Left cardiac atrium (tissue), 4 donors: ENCODE data around the gene FBXO41. TPM values are rescaled to one million over a fixed set of nuclear protein-coding genes. Genes with fewer than 3 reads are reported as not detected.
A peak's percentile ranks its signal among the peaks of the same experiment; 100 is the strongest.

Experiments
- ATAC-seq, 2 donors: fragments of 200-7000 bp; cut with Tn5 transposase; one replicate each; pipeline ENCODE4 v1.9.1; 2020; ENCODE audit warnings: mild to moderate bottlenecking in 2 of 2, moderate library complexity in 2 of 2
- DNase-seq: peaks from one replicate; pipeline ENCODE4 v3.0.0-alpha.2; 2020
- intact Hi-C, 2 donors: fragments of 100-400 bp; cut with DNase I; formaldehyde crosslinking; loops; one replicate each; pipeline versions ENCODE4 v1.14.1 to v1.15.1; 2022 to 2023
- total RNA-seq, 2 donors: library from RNA; stranded (reverse); fragmentation: NEBNext Ultra II Directional; extraction: Animal tissue kit (Norgen Biotek cat#: 25700); gene quantifications; one replicate each; pipeline ENCODE4 v1.2.1, GENCODE V29; 2021
- donor health status: DM: no; HTN: yes; CAD: no.
- donor health status: DM: no; HTN: yes; CAD: no; lungs with severe emphysema.
- donor health status: DM: yes; HTN: yes; CAD: no.
- donor health status: Dilated cardiomyopathy.

FBXO41 gene
- total RNA-seq, 2 donors from 2014 or later, result 2.0 to 2.3 TPM

DNA sequence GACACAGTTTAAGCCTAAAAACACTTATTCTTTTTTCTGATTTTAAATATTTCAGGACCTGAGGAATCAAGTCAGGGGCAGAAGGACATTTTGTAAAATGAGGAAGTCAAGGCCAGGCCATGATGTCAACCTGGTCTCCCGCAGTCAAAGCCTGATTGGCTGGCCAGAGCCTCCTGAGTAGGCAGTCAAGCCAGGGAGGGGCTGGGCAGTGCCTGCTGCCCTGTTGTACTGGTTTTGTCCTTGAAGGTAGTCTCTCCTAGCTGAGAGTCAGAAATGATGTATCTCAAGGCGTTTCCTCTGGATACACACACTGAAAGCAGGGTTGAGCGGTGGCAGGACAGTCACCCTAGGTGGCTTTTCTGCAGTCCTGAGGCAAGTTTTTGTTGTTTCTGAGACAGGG is 30.4 kb downstream of the FBXO41 start:
- intact Hi-C loops, result no loop called here
- DNase-seq (no peak), ATAC-seq (no peak)

DNA sequence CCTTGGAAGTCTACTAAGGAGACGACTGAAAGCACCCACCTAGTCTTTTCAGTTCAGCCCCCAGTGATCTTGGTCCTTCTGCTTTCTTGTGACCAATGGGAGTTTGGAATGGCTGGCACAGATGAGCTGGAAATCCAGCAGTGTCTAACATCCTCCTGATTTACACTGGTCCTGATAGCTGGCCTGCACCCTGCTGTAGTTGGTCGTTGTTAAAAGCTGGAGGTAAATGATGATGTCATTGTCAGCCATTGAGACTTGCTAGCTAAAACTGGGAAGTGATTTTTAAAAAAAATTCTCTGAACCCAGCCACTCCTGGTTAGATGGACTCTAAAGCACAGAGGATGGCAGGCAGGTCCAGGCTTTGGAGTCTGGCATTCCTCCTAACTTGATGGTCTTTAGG is 30.9 kb downstream of the FBXO41 start:
- intact Hi-C loops, result no loop called here
- DNase-seq, result no peak
- no peak for ATAC-seq

DNA sequence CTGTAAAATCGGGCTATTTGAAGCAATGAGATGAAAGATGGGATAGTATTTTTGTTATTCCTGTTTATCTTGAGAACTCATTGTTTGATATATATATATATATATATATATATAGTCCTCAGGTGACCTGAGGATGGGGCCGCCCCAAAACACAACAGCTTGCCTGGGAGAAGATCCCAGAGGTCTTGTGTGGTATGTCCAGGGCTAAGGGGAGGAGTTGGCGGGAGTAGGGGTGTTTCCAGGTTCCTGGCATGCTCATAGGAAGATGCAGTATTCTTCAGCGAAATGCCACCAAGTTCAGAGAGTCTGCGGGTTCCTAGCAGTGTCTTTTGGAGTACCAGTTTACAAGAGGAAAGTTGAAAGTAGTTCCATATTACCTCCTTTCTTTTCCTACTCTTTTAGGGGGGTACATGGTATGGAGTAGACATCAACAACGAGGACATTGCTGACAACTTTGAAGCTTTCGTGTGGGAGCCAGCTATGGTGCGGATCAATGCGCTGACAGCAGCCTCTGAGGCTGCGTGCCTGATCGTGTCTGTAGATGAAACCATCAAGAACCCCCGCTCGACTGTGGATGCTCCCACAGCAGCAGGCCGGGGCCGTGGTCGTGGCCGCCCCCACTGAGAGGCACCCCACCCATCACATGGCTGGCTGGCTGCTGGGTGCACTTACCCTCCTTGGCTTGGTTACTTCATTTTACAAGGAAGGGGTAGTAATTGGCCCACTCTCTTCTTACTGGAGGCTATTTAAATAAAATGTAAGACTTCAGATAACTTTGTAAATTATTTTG is 31.8 kb downstream of the FBXO41 start:
- no peak for ATAC-seq
- DNase-seq, result no peak
- intact Hi-C loops, result no loop called here

DNA sequence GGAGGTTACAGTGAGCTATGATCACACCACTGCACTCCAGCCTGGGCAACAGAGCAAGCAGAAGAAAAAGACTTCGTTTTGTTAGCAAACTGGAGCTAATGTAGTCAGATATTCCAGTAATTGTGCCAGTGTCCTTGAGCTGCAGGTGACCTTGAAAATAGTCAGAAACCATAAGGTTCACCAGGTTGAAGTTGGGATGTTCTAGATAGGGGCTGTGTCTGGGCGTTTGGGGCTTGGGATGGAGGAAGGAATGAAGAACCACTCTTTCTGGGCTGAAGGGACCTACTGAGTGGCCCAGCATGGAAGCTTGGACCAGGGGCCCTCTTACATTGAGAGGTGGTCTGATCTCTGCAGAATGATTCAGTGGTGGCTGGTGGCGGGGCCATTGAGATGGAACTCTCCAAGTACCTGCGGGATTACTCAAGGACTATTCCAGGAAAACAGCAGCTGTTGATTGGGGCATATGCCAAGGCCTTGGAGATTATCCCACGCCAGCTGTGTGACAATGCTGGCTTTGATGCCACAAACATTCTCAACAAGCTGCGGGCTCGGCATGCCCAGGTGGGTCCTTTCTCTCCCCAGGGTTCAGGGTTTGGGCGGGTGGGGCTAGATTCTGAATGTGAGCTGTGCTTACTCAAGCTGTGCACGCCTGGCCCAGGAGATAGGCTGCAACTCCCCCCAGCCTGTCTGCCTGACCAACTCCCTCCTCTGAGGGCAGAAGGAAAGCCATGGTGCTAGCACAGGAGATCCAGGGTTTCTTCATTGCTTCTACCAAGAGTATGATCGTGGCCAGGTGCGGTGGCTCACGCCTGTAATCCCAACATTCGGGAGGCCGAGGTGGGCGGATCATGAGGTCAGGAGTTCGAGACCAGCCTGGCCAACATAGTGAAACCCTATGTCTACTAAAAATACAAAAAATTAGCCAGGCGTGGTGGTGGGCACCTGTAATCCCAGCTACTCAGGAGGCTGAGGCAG is 33.1 kb downstream of the FBXO41 start:
- ATAC-seq, result no peak

DNA sequence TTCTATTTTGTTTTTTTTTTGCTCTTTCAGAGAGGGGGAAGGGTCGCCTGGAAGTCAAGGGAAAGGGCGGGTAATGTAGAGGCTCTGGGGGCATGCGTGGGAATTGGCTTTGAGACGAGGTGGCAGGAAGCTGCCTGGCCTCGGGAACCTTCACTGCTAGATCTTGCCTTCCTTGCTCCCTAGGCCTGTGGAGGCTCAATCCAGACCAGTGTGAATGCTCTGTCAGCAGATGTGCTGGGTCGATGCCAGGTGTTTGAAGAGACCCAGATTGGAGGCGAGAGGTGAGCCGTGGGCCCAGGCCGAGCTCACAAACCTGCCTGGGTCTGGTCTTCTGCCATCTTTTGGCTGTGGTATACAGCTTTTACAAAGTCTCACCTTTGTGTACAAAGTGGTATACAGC is 34.6 kb downstream of the FBXO41 start:
- no peak for DNase-seq
- intact Hi-C loops, result no loop called here
- no peak for ATAC-seq

More for the DNA sequence above, 33.1 kb downstream of the FBXO41 start:
- no peak for DNase-seq
- intact Hi-C loops, result no loop called here

GRCh38 chr2:73246850-73247249 is 37.4 kb downstream of the FBXO41 start:
- DNase-seq, result no peak
- intact Hi-C loops, result no loop called here
- no peak for ATAC-seq

- ATAC-seq, result no peak
- intact Hi-C loops, result no loop called here
- no peak for DNase-seq
Measured at GRCh38 chr2:73244580-73244979, 39.7 kb downstream of the FBXO41 start.

- intact Hi-C loops, result no loop called here
- no peak for DNase-seq
Measured at GRCh38 chr2:73243884-73244570, 40.3 kb downstream of the FBXO41 start.

GRCh38 chr2:73239776-73240175 is 44.5 kb downstream of the FBXO41 start:
- intact Hi-C loops, result no loop called here
- peak in 1 of 2 donors; percentile 6 for ATAC-seq
- DNase-seq, result no peak

More at GRCh38 chr2:73243884-73244570, 40.3 kb downstream of the FBXO41 start:
- ATAC-seq, result peak; percentile 54 to 63

DNA sequence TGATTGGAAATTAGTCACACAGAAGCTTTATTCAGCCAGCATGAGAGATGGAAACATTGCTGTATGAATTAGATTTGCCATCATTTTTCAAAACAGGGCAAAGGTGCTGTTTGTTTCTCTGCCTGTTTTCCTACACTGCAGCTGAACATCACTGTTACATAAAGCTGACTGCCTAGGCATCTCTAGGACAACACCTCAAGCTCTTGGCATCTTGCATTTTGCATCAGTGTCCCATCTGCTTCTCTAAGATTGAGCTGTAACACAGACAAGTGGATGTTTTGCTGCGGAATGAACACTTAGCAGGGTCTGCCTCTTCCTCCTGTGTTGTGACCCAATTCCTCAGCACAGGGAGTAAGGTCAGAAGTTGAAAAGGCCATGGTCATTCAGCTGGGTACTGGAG is 45.3 kb downstream of the FBXO41 start:
- intact Hi-C loops, result no loop called here
- no peak for ATAC-seq
- DNase-seq, result no peak

DNA sequence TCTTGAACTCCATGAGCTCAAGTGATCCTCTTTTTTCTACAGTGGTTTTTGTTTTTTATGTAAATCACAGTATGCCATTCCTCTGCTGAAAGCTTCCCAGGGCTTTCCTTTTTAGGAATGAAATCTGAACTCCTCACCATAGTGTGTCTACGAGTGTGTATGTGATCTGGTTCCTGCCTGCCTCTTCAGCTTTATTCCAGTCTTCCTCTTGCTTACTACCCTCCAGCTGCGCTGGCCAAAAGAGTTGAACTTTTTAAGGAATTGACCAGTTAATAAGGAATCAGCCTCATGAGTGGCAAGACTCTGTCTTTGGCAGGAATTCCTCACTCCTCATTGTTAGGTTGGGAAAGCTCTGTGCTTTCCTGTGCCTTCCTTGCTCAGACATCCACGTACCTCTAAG is 46.1 kb downstream of the FBXO41 start:
- intact Hi-C loops, result no loop called here
- no peak for ATAC-seq
- no peak for DNase-seq

DNA sequence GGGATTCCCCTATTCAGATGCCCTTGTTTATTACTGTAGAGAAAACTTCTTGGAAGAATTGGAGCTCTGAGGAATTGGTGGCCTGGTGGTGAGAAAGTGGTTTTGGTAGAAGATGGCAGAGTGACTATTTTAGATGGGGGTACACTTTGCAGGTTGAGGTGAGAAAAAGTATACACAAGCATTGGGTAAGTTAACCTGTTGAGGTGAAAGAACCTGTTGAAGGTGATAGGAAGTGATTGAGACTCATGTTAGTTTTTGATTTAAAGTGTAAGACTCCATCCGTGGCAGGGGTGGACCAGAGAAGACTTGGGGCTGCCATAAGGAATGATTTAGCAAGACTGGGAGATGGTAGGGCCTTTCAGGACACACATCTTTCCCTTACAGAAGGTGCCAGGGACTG is 47.1 kb downstream of the FBXO41 start:
- intact Hi-C loops, result no loop called here
- DNase-seq, result no peak
- no peak for ATAC-seq

DNA sequence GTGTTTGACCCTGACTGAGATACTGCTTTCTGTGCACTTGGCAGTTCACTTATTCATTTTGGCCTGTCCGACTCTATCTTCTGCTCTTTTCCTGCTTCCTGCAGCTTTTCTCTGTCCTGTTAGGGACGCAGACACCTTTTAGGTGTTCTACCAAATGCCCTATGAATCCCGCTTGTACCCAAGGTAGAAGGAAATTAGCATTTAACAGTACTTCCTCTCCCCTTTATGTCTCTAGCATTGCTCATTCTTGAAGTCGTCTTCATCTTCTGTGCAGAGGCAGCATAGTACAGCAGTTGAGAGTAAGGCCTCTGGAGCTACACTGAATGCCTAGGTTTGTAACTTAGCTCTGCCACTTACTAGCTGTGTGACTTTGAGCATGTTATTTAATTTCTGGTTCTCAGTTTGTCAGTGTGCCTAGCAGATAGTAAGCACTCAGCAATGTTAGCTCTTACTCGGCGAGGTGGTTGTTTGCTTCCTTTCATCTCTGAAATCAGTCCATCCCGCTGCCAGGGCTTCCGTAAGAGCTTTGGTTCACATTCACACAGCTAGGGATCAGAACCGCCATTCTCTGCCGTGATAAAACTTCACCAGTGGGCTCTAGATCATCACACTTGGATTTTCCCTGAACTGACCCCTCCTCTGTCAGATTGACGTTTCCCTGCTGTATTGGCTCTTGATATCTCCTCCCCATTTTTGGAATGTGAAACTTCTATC is 48.8 kb downstream of the FBXO41 start:
- intact Hi-C loops, result no loop called here
- DNase-seq, result no peak
- no peak for ATAC-seq

- DNase-seq (peak; percentile 91), ATAC-seq (peak; percentile 89 to 93)
- intact Hi-C loops, result no loop called here
Measured at GRCh38 chr2:73233932-73234832, 50.1 kb downstream of the FBXO41 start, which contains the start of gene CCT7. TSS of gene CCT7 (plus strand) at chr2:73234308. CDS start at chr2:73234379, 71 bp downstream.

- DNase-seq (peak; percentile 99), ATAC-seq (peak; percentile 95 to 96)
- intact Hi-C loops, result no loop called here
Measured at GRCh38 chr2:73233154-73233931, 50.9 kb downstream of the FBXO41 start, which contains the start of gene PRADC1. TSS of gene PRADC1 (minus strand) at chr2:73233239. CDS start at chr2:73233160, 79 bp downstream.

- no peak for DNase-seq
- intact Hi-C loops, result no loop called here
- ATAC-seq, result peak in 1 of 2 donors; percentile 0
Measured at GRCh38 chr2:73232403-73233153, 51.7 kb downstream of the FBXO41 start.
